ENCODE measurements around the gene ITIH5.

Gene ITIH5

DNA sequence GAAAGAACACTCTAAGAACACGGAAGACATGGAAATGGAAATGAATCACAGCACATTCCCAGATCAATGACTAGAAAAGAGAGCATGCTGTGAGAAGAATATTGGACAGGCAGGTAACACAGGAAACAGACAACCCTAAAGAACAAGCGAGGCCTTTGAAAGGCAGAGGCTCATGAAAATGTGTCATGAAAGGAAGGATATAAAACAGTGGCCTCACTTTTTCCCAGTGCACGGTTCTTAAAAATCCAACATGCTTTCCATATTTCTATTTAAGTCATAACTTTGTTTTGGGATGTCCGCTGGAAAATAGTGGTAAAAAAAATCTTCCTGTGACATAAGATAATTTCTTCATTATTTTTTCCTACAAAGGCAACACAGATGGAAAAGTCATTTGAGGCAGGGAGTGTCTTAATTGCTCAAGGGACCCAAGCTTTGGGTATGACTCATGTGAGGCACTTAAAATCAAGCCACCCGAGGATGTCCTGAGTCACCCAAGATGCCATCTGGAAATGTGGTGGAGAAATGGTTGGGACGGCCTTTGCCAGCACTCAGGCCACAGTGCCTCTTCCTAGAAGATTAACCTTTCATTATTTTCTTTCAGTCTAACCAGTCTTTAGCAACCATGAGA is 17.0 kb downstream of the ITIH5 start:
- ChIA-PET POLR2A (no interaction called here), CTCF (interaction anchor here (1.2 kb wide), 1 partner anchor 124 kb away, joined by 3 read pairs; no protein-coding TSS in a partner anchor)
- TF ChIP-seq, protein P1, sequence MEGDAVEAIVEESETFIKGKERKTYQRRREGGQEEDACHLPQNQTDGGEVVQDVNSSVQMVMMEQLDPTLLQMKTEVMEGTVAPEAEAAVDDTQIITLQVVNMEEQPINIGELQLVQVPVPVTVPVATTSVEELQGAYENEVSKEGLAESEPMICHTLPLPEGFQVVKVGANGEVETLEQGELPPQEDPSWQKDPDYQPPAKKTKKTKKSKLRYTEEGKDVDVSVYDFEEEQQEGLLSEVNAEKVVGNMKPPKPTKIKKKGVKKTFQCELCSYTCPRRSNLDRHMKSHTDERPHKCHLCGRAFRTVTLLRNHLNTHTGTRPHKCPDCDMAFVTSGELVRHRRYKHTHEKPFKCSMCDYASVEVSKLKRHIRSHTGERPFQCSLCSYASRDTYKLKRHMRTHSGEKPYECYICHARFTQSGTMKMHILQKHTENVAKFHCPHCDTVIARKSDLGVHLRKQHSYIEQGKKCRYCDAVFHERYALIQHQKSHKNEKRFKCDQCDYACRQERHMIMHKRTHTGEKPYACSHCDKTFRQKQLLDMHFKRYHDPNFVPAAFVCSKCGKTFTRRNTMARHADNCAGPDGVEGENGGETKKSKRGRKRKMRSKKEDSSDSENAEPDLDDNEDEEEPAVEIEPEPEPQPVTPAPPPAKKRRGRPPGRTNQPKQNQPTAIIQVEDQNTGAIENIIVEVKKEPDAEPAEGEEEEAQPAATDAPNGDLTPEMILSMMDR (IDR thresholded peaks at IDR 0.05; ENCODE audit: control extremely low read depth, extremely low read depth, low read depth, missing control alignments): no peak

DNA sequence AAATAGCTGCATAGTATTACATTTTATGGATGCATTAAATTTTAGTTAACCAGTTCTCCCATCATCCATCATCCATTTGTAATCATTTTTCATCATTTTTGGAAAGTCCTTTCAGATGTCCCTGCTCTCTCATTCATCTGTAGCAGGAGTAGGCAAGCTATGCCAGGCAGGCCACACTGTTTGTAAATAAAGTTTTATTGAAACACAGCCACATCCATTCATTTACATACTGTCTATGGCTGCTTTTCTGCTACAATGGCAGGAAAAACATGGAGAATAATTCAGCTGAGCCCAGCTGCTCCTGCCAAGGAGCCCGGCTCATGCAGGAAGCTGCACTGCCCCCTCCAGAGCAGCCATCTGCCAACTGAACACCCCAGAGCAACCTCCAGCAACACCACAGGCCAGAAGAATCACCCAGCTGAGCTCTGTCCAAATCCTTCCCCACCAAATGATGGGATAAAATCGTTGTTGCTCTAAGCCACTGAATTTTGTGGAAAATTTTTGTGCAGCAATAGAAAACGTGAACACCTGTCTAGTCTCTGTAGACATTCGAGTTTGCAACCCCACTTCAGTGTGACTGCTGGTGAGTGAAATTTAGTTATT is 19.6 kb downstream of the ITIH5 start:
- POLR2A ChIA-PET: no interaction called here
- TF ChIP-seq, protein P1 (IDR thresholded peaks at IDR 0.05; ENCODE audit: control extremely low read depth, extremely low read depth, low read depth, missing control alignments): no peak
- DNase-seq (ENCODE audit: extremely low spot score): no peak
- CTCF ChIA-PET: interaction anchor here (2.6 kb wide), 1 partner anchor 11 kb away, joined by 7 read pairs; no protein-coding TSS in a partner anchor

More for the DNA sequence above, 17.0 kb downstream of the ITIH5 start:
- no peak for DNase-seq (ENCODE audit: extremely low spot score)

DNA sequence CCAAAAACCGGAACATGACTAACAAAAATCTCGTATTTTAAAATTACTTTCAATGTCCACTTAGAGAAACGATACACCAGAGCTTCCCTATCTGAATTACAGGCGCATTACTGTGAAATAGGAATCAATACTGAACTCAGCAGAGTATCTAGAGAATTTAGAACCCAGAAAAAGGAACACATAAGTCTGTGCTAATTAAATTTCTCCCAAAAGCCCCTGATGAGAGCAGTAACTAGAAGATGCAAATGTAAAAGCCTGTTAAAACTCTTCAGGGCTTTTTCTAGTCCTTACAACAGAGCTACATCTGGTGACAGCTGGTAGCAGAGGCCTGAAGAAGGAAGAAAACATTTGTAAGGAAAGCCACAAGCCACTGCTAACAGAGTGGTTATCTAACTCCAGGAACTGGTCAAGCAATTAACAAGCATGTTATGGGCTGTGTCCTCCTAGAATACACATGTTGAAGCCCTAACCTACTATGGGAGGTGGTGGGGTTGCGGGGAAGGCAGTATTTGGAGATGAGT is 24.2 kb downstream of the ITIH5 start:
- POLR2A ChIA-PET: no interaction called here
- CTCF ChIA-PET: no interaction called here
- TF ChIP-seq, protein P1 (IDR thresholded peaks at IDR 0.05; ENCODE audit: control extremely low read depth, extremely low read depth, low read depth, missing control alignments): no peak
- DNase-seq (ENCODE audit: extremely low spot score): no peak

DNA sequence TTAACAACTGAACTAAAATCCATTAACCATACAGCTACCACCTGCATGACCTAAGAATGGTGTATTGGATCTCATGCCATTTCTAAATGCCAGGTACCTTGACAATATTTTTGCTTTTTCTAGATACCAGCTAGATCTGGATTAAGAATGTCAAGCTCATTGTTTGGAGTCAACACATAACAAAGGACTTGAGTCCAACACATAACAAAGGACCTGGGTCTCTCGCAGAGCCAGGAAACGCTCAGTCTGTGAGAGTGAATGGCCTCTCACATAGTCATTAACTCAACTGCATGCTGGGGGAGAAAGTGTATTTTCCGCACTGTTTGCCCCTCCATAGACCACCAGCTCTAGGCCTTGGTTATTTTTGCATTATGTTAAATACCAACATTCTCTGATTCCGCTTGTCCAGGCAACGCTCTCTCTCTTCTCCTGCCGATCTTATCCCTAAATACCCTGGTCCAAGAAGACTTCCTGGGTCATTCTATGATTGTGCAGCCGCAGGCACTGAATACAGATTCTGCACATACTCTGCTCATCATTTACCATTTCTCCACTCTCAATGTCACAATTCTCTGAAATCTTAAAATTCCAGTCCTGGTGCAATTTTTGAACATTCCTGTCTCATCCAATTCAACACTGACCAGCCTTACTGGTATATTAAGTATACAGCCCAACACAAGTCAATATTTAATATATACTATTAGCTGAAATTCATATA is 31.2 kb downstream of the ITIH5 start:
- TF ChIP-seq, protein P1 (IDR thresholded peaks at IDR 0.05; ENCODE audit: control extremely low read depth, extremely low read depth, low read depth, missing control alignments): no peak
- DNase-seq (ENCODE audit: extremely low spot score): no peak
- ChIA-PET CTCF (interaction anchor here (1.0 to 2.5 kb wide), 4 partner anchors 11 to 51 kb away, joined by 3 to 7 read pairs (median 3); no protein-coding TSS in a partner anchor), POLR2A (no interaction called here)

DNA sequence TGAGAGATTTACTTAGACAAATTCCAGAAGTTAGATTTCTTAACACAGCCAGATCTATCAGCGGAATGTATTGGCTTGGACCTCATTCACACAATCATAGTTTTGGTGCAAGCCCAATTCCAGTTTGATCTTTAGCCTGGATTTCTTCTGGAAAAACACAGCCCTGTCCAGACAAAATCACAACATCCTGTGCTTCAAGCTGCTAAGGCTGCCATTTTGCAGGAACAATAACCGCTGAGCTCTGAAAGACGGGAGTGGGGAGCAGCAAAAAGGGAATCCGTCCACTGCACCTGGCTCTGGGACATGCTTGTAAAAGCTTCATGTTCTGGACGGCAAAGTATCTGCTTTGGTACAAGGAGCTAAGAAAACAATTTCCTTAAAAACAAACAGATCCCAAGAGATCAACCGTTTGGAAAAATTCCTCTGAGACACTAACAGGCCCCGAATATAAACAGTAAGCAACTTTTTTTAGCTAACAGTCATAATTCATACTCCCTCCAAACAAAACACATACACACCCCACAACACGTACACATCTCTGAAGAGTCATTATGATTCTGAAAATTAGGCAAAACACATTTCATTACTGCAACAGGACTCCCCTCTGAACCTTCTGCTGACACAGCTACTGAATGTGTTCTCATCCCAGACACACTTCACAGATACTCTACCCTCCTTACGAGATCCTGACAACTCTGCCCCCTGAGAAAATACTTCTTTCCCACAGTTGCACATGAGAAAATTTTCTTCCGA is 32.4 kb downstream of the ITIH5 start:
- ChIA-PET POLR2A (no interaction called here), CTCF (interaction anchor here (1.1 to 2.5 kb wide), 2 partner anchors 11 to 12 kb away, joined by 3 to 7 read pairs; no protein-coding TSS in a partner anchor)
- no peak for DNase-seq (ENCODE audit: extremely low spot score)
- TF ChIP-seq, protein P1 (IDR thresholded peaks at IDR 0.05; ENCODE audit: control extremely low read depth, extremely low read depth, low read depth, missing control alignments): no peak

DNA sequence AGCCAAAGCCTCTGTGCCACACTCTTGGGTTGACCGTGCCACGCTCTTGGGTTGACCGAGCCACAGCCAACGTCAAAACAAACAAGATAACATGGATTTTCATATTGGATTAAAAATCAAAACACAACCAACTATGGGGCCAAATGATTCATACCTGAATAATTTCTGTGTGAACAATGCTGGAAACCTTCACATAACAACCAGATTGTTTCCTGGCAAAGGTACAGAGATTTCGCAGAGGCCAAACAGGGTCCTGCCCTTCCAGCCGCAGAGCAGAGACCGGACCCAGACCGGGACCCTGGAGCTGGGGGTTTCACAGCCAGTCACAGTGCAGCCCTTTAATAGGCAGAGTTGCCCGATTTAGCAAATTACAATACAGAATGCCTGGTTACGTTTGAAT is 40.5 kb downstream of the ITIH5 start:
- POLR2A ChIA-PET: interaction anchor here (0.5 kb wide), 1 partner anchor 595 kb away, joined by 3 read pairs; no protein-coding TSS in a partner anchor
- DNase-seq (ENCODE audit: extremely low spot score): no peak
- CTCF ChIA-PET: no interaction called here
- TF ChIP-seq, protein P1 (IDR thresholded peaks at IDR 0.05; ENCODE audit: control extremely low read depth, extremely low read depth, low read depth, missing control alignments): no peak
